Measurements from ENCODE around the gene STRADA.

Gene STRADA

GRCh38 chr17:63675607-63676546 is 65.7 kb downstream of the STRADA start:
- peak overlapping the region; percentile 89 to 96 (median 94) for H3K27ac Mint-ChIP-seq
- H3K4me3 Mint-ChIP-seq = peak overlapping the region in 1 of 3 experiments; percentile 22
- H3K36me3 Mint-ChIP-seq (ENCODE audit: low read depth) = peaks cover 16% of the 10 kb centered on the region
- H3K4me1 Mint-ChIP-seq = peaks cover 22% of the 10 kb centered on the region
- no peaks in the 10 kb centered on the region for H3K9me3 Mint-ChIP-seq
- no peak for TF ChIP-seq CTCF (IDR thresholded peaks at IDR 0.05; ENCODE audit: unreplicated experiment in 3 of 3)
- H3K27me3 Mint-ChIP-seq (ENCODE audit: low read depth) = no peaks in the 10 kb centered on the region

- Mint-ChIP-seq H3K9me3 (no peaks in the 10 kb centered on the region), H3K4me3 (no peak overlapping the region)
These were observed 66.4 kb downstream of the STRADA start for GRCh38 chr17:63675231-63675606.

GRCh38 chr17:63672856-63673255 is 68.7 kb downstream of the STRADA start:
- Mint-ChIP-seq H3K4me3 (no peak overlapping the region), H3K27ac (no peak overlapping the region), H3K9me3 (no peaks in the 10 kb centered on the region), H3K4me1 (peaks cover 22% of the 10 kb centered on the region), H3K36me3 (ENCODE audit: low read depth) (peaks cover 31% of the 10 kb centered on the region), H3K27me3 (ENCODE audit: low read depth) (no peaks in the 10 kb centered on the region)
- TF ChIP-seq CTCF (IDR thresholded peaks at IDR 0.05; ENCODE audit: unreplicated experiment in 3 of 3) = no peak

More at GRCh38 chr17:63675231-63675606, 66.4 kb downstream of the STRADA start:
- H3K4me1 Mint-ChIP-seq = peaks cover 22% of the 10 kb centered on the region
- peak overlapping the region; percentile 89 to 96 (median 94) for H3K27ac Mint-ChIP-seq
- no peaks in the 10 kb centered on the region for H3K27me3 Mint-ChIP-seq (ENCODE audit: low read depth)
- no peak for TF ChIP-seq CTCF (IDR thresholded peaks at IDR 0.05; ENCODE audit: unreplicated experiment in 3 of 3)
- peaks cover 20% of the 10 kb centered on the region for H3K36me3 Mint-ChIP-seq (ENCODE audit: low read depth)

GRCh38 chr17:63665527-63666214 is 75.9 kb downstream of the STRADA start:
- no peak overlapping the region for H3K27ac Mint-ChIP-seq
- H3K4me1 Mint-ChIP-seq = no peaks in the 10 kb centered on the region
- H3K9me3 Mint-ChIP-seq = no peaks in the 10 kb centered on the region
- no peak for TF ChIP-seq CTCF (IDR thresholded peaks at IDR 0.05; ENCODE audit: unreplicated experiment in 3 of 3)
- H3K36me3 Mint-ChIP-seq (ENCODE audit: low read depth) = peaks cover 57% of the 10 kb centered on the region
- H3K4me3 Mint-ChIP-seq = no peak overlapping the region
- no peaks in the 10 kb centered on the region for H3K27me3 Mint-ChIP-seq (ENCODE audit: low read depth)

GRCh38 chr17:63659850-63660249 is 81.7 kb downstream of the STRADA start:
- no peaks in the 10 kb centered on the region for H3K9me3 Mint-ChIP-seq
- H3K4me3 Mint-ChIP-seq = no peak overlapping the region
- H3K4me1 Mint-ChIP-seq = no peaks in the 10 kb centered on the region
- H3K36me3 Mint-ChIP-seq (ENCODE audit: low read depth) = peaks cover 48% of the 10 kb centered on the region
- no peak for TF ChIP-seq CTCF (IDR thresholded peaks at IDR 0.05; ENCODE audit: unreplicated experiment in 3 of 3)
- no peaks in the 10 kb centered on the region for H3K27me3 Mint-ChIP-seq (ENCODE audit: low read depth)
- H3K27ac Mint-ChIP-seq = no peak overlapping the region

All from nephron (organoid).